Bronchial smooth muscle cell (primary cell): ENCODE results near the gene ELP4. TPM values are rescaled to one million over a fixed set of nuclear protein-coding genes. Genes with fewer than 3 reads are reported as not detected.

Experiments used
- total RNA-seq: library from RNA; depleted of rRNA; stranded (reverse); fragments of >200 nt; gene quantifications from 2 replicates; pipeline ENCODE4 v1.2.1, GENCODE V29; 2014

ELP4 gene, protein sequence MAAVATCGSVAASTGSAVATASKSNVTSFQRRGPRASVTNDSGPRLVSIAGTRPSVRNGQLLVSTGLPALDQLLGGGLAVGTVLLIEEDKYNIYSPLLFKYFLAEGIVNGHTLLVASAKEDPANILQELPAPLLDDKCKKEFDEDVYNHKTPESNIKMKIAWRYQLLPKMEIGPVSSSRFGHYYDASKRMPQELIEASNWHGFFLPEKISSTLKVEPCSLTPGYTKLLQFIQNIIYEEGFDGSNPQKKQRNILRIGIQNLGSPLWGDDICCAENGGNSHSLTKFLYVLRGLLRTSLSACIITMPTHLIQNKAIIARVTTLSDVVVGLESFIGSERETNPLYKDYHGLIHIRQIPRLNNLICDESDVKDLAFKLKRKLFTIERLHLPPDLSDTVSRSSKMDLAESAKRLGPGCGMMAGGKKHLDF
- total RNA-seq, result 11.1 and 11.5 TPM in 2 replicates

DNA sequence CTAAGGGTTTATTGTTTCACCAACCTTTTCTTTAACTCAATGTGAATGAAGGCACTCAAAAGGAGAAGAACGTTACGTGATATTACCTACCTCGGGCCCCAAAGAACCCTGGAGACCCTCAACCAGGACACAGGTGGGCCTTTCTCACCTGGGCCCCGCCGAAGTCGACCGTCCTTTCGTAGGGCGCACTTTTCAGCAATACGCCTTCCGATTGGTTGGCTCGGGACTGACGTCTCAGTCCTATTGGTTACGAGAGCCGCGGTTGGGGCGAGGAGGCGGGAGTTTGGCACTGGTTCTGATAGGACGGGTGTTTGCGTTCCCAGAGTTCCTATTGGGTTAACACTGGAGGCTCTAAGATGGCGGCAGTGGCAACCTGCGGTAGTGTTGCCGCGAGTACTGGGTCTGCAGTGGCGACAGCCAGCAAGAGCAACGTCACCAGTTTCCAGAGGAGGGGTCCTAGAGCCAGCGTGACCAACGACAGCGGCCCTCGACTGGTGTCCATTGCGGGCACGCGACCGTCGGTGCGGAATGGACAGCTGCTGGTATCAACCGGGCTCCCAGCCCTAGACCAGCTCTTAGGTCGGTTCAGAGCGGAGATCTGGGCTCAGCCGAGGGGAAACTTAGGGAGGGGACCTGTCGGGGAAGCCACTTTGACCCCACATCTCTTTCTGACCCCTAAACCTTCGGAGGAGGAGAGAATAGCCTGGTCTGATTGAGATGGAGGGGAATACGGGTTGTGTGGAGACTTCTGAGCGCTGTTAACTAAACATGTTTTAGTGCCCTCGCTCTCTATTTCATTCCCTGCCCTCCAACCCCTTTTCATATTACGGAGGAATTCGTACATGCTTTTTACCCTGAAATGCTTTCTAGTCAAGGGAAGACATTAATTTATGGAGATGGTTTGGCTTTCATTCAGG lies at the start of gene ELP4, which contains the start of gene IMMP1L:
ELP4 (plus strand) TSS at position 339 of the 917 bp plus-strand sequence; CDS start at position 357, 18 bp downstream.
IMMP1L (minus strand) TSS at position 194 of the 917 bp plus-strand sequence. CDS start 46,346 bp downstream, outside the sequence.

DNA sequence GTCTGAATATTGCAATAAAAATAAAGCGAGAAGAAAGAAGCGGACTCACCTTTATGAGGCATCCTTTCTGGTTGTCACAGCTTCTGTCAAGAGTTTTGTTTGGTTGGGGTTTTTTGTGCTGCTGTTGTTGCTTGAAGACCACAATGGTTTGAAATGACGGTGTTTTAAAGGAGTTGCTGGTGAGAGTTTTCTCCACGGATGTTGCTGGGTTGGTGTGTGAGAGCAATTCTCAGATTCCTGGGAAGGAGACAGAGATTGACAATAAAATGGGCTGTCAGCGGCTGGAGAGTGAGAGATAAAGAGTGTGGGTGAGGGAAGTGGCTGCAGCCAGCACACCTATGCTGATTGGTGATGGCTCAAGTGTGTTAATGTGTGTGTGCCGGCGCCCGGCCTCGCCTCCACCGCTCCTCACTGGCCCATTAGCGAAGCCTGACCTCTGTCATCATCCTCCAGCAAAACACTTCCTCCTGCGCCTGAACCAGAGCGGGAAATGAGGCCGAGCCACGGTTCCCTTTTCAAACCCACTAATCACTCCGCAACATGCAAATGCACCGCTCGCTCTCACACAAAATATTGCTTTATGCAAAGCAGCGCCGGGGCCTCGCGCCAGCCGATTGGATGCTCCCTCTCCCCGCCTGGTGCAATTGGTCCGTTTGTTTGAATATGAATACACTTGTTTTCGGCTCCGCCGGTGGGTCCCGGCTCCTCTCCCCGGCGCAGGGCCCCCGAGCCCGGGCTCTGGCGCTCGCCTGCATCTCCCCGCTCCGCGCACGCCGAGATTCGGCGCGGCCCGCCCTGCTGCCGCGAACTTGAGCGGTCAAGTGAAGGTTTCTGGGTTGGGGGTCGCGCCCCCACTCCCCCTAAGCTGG lies 301.4 kb downstream of the ELP4 start, which contains the start of gene PAX6:
PAX6 (minus strand) TSS at position 544 of the 869 bp plus-strand sequence. CDS start 4,911 bp downstream, outside the sequence.

Other genes with a start within 250 kb of the ELP4 start
- 0.32 and 0.34 TPM in 2 replicates for gene DCDC1, start 140.0 kb upstream of the ELP4 start, total RNA-seq
- 11.7 and 13.9 TPM in 2 replicates for gene DNAJC24, start 139.9 kb upstream of the ELP4 start, total RNA-seq
- 3.8 and 7.3 TPM in 2 replicates for gene IMMP1L, start 145 bp upstream of the ELP4 start, total RNA-seq